ENCODE data around the gene SET.
A peak's percentile ranks its signal among the peaks of the same experiment; 100 is the strongest.

SET gene

DNA sequence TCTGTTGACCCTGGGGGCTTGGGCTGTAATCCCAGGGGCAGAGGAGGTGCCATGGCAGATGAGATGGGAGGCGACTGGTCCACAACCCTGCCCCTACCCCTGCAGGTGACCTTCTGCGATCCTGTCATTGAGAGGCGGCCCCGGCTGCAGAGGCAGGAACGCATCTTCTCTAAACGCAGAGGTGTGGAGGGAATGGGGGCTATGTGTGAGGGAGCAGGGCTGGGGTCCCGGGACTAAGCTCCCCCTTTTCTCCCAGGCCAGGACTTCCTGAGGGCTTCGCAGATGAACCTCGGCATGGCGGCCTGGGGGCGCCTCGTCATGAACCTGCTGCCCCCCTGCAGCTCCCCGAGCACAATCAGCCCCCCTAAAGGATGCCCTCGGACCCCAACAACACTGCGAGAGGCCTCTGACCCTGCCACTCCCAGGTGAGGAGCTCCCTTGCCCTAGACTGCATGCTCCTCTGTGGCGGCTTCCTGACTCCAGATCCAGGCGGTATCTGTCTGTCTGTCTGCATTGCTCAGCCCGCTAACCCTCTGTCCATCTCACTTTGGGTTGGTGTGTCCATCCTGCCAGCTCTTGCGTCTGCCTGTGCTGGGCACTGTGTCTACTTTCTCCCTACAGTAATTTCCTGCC is 25.0 kb downstream of the SET start:
- no peak for DNase-seq

DNA sequence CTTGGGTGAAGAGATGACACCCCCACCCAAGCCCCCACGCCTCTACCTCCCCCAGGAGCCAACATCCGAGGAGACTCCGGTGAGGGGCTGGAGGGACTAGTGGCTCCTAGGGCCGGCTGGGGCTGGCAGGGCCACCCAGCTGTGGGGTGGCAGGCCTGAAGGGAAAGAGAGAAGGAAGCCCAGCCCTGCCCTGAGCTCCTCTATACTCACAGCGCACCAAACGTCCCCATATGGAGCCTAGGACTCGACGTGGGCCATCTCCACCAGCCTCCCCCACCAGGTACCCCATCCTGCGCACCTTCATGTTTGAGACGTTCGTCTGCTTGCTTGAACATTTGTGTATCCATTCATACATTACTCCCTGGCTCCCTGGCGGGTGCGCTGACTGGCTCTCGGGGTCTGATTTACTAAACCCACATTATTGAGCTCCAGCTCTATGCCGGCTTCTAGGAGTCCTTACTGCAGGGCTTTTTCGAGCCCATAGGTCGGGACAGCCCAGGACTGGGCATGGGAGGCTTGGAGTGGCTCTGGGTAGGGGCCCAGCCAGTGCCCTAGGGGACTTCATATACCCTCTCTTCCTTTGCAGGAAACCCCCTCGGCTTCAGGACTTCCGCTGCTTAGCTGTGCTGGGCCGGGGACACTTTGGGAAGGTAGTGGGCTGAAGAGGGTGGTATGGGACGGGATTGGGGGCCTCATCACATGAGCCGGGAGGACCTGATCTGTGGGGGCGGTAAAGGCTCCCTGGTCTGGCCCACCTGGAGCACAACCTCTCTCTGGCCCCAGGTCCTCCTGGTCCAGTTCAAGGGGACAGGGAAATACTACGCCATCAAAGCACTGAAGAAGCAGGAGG is 25.8 kb downstream of the SET start:
- no peak for DNase-seq

DNA sequence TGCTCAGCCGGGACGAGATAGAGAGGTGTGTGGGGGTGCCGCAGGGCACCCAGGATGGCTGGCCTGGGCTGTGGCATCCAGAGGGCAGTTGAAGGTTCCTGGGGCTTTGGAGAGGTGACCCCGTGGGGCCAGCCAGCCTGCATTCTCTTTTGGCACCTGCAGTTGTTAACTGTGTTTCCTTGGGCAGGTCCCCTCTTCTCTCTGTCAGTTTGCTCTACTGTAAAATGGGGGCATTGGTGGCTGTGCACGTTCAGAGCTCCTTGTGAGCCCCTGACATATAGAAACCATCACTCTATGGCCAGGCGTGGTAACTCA is 26.4 kb downstream of the SET start:
- no peak for DNase-seq

DNA sequence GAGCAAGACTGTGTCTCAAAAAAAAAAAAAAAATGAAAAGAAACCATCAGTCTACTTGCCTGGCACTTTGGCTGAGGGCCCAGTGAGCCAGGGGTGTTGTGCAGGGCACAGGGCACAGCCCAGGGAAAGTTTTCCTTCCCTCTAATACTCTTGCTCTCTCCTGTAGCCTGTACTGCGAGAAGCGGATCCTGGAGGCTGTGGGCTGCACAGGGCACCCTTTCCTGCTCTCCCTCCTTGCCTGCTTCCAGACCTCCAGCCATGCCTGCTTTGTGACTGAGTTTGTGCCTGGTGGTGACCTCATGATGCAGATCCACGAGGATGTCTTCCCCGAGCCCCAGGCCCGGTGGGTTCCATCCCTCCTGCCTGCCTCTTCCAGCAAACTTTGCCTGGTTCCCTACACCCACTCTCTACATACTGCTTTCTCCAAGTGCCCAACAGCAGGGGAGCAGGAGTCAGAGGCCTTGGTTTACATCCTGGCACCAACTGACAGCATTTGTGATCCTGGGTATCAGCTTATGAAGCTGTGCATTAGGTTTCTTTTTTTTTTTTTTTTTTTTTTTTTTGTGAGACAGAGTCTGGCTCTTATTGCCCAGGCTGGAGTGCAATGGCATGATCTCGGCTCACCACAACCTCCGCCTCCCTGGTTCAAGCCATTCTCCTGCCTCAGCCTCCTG is 27.7 kb downstream of the SET start:
- no peak for DNase-seq

DNA sequence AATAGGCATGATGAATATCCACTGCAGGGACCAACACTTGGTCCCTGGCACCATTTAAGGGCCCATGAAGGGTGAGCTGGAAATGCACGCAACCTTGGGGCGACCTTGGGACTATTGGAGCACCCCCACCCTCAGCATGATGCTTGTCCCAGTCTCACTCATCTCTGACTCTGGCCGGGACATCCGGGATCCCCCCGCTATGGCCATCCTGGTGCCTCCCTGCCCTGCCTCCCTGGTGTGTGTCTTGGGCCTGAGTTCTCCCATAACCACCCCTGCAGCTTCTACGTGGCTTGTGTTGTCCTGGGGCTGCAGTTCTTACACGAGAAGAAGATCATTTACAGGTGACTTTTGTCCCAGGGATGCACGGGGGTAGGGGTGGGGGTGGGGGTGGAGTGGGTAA is 29.0 kb downstream of the SET start:
- no peak for DNase-seq

DNA sequence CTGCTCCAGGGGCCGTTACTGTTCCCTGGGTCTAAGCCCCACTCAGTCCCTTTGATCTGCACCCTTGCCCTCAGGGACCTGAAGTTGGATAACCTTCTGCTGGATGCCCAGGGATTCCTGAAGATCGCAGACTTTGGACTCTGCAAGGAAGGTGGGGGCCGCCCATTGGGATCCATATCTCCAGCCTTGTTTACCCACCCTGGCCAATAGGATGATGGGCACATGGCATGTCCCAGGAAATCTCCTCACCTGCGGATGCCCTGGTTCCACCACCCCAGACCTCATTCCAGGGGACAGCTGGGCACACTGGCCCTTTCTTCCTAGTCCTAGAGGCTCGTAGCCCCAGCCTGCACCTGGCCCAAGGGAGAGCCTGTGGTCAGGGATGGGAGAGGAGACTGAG is 29.5 kb downstream of the SET start:
- DNase-seq: no peak

DNA sequence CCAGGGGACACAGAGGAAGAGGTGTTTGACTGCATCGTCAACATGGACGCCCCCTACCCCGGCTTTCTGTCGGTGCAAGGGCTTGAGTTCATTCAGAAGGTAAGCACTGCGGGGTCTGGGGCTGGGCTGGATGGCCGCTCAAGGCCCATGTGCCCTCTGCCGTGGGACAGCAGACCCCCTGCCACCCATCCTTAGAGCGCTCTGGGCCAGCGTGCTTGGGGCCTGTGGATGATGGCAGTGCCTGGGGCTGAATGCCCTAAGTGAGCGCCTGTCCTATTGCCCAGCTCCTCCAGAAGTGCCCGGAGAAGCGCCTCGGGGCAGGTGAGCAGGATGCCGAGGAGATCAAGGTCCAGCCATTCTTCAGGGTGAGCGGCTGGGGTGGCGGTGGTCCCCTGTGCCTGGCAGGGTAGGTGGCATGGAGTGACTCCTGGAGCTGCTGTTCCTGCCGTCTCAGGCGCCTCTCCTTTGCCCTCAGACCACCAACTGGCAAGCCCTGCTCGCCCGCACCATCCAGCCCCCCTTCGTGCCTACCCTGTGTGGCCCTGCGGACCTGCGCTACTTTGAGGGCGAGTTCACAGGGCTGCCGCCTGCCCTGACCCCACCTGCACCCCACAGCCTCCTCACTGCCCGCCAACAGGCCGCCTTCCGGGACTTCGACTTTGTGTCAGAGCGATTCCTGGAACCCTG is 31.0 kb downstream of the SET start:
- DNase-seq: no peak

DNA sequence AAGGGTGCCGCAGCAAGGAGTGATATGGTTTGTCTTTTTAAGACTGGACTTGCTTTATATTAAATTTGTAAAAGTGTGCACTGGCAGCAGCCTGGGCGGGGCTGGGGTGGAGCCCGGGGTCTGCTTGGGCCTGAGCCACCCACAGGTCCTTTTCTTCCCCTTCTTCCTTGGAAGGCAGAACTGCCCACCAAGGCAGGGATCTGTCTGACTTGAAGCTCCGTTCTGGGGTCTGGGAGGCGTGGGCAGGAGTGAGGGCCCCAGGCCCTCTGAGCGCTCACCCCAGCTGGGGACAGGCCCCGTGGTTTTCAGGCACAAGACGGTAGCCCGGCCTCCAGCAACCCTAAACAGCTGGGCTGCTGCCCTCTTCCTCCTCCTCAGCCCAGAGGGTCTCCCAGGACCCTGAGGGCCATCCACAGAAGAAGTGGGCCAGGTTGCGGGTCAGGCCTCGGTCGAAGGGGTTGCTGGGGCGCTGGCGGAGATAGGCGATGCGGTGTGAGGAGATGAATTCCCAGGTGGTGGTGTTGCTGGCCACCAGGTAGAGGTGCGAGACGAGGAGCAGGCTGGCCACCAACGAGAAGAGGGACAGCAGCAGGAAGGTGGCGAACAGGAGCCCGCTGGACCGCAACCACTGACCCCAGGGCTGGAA is 31.9 kb downstream of the SET start:
- DNase-seq: no peak

DNA sequence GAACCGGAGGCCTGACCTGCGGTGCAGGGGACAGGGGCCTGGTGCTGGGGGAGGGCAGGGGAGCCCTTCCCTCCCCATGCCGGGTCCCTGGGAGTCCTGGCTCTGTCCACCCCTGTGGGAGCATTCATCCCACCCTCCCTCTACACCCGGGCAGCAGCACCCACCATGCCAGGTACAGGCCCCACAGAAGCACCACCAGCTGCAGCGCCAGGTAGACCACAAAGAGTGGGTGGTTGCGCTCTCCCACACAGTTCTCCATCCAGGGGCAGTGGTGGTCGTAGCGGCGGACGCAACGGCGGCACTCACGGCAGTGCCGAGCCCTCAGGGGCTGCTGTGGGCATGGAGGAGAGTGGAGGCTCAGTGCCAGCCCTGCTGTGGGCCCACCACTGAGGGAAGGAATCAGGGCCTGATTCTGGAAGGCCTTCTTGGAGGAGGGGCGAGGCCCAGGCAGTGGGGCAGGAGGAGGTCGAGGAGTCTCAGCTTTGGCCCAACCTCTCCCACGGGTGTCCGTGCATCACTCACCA is 32.5 kb downstream of the SET start:
- DNase-seq: no peak

DNA sequence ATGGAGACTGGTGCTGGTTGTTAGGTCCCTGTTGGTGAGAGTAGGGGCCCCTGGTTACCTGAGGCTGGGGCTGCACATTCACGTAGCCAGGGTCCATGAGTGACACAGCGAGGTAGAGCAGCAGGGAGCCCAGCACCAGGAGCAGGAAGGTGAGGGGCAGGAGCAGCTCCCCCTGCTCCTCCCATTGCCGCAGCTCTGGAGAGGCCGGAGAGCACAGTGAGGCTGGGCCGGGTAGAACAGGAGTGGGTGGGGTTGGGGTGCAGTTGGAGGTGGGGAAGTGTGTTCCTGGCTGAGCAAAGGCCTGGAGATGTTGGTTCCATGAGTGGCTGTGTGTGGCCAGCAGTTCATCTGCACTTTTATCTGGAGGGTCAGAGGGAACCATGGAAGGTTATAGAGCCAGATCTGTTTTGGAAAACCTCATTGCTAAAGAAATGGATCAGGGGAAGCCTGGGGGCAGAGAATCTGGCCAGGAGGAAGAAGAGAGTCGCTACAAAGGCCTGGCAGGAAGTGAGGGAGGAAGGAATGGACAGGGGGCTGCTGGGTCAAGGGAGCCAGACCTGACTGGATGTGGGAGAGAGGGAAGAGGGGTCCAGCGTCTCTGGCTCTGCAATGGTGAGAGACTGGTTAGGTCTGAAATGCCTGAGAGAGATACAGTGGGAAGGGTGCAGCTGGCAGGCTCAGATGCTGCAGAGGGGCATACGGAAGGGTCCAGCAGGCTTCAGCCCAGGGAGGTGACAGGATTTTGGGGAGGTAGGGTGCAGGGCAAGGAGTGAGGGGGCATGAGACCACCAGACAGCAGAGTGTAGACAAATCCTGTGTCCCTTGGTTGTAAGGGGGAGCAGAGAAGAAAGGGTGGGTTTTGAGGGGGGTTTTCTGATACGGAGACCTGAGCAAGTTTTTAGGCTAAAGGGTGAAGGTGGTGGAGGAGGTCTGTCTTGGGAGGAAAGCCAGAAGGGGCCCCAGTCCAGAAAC is 33.6 kb downstream of the SET start:
- no peak for DNase-seq

DNA sequence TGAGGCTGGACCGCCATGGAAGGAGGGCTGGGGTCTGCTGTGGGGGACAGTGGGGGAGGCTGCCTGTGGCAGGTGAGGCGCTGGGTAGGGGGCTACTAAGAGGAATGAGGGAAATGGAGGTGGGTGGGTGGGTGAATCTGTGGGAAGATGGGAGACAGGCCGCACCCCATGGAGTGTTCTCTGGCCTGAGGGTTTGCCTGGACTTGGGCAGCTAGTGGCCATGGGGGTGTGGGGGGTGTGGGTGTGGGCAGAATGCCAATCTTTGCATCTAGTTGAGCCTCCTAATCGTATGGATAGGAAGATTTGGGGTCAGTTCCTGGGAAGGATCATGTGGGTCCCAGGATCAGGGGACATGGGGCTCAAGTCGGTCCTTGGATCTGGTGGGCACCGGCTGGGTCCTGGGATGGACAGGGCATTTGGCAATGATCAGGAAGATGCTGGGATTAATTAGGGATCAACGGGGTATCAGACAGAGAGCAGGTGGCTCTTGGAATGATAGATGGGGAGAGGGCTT is 34.4 kb downstream of the SET start:
- DNase-seq: no peak

DNA sequence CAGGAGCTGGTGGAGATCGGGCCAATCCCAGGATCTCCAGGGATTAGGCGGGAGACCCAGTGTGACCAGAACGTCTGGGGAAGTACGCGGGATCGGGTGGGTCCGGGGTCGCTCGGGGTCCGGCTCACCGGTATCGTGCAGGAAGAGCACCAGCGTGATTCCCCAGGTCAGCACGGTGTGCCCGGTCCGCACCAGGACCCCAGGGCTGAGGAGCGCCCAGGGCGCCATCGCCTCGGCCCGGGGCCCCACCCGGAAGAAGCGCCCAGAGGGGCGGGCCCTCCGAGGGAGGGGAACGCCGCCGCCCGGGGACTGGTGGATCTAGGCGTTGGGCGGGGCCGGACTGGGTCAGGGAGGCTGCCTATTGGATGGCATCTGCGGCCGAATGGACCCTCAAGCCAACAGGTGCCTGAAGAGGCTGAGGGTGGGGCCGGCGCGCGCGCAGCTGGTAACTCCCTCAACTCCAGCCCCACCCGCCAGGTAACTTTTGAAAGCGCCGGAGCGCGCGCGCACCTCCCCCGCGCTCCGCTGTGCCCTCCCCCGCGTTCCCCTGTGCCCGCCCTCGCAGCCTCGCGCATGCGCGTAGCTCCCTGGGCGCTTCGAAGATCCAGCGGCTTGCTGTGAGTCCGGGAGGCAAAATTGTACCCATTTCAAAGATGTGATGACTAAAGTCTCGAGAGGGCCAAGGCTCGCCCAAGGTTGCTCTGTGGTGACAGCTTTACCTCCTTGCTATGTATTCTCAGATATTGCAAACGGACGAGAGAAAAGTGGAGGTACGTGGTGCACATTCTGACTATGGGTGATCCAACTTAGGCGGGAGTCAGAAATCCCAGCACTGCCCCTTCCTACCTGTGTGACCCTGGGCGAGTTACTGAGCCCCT is 35.1 kb downstream of the SET start, which contains the start of gene ZDHHC12:
TSS of gene ZDHHC12 (minus strand) at position 262 of the 878 bp plus-strand sequence. CDS start at position 228, 34 bp downstream.
- DNase-seq: peak; percentile 98

DNA sequence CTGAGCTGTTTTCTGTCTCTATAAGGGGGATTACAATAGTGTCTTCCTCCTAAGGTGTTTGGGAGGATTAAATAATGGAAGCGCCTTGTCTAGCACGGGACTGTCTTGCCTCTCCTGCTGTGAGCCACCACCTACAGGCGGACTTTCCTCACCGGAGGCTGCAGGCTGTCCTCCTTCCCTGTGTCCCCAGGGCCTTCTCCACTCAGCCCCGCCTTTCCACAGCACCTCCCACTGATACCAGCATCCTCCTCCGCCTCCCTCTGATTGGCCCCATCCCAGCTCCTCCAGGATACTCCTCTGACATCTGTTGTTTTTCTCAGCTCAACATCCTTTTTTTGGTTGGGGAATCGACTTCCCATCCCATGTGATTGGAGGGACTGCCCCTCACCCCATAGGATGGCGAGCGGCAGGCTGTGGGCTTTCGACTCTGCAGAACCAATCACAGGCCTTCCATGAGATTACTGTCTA is 35.8 kb downstream of the SET start:
- no peak for DNase-seq

DNA sequence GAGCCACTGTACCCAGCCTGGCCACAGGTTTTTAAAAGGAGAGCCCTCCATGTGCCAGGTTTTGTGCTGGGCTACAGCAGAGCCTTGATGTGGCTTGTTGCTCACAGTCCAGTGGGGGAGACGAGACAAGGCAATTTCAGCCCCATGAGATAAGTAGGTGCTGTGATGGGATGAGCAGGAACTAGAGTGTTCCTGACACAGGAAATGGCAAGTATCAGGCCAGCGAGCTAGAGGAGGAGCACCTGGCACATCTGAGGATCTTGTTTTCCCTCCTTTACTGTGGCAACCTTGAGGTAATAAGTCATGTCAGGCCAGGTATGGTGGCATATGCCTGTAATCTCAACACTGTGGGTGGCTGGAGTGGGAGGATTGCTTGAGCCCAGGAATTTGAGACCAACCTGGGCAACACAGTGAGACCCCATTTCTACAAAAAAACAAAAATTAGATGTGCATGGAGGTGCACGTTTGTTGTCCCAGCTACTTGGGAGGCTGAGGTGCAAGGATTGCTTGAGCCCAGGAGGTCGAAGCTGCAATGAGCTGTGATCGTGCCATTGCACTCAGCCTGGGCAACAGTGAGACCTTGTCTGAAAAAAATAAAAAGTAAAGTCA is 38.7 kb downstream of the SET start:
- no peak for DNase-seq

DNA sequence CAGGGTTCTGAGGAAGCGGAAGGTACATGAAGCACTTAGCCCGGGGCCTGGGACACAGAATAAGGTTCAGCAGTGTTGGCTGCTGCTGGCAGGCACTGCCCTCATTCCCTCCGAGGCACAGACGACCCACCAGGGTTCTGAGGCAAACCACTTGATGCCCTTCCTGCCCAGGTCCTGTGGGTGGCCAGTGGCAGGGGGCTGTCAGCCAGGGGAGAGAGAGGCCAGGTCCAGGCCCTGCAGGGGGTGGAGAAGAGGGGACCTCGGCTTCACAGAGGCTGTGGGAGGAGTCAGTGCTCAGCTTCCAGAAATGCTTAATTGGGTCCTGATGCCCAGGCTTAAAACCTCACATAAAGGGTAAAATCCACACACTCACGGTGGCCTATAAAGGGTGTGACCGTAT is 39.3 kb downstream of the SET start:
- no peak for DNase-seq

DNA sequence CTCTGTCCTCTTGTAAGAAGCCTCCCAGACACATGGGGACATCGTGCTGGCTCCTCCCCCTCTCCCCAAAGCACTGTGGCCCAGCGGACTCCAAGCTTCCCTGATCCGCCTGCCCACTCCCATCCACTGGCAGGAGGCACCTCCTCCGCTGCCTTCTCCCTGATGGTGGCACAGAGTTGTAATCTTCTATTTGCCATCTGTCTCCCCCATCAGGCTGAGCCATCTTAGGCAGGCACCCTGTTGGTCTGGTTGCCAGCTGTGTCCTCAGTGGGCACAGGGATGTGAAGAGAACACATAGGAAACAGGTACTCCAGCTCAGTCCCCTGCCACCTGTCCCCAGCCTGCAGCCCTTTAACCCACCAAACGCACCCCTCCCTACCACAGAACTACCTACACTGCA is 40.3 kb downstream of the SET start:
- DNase-seq: no peak

DNA sequence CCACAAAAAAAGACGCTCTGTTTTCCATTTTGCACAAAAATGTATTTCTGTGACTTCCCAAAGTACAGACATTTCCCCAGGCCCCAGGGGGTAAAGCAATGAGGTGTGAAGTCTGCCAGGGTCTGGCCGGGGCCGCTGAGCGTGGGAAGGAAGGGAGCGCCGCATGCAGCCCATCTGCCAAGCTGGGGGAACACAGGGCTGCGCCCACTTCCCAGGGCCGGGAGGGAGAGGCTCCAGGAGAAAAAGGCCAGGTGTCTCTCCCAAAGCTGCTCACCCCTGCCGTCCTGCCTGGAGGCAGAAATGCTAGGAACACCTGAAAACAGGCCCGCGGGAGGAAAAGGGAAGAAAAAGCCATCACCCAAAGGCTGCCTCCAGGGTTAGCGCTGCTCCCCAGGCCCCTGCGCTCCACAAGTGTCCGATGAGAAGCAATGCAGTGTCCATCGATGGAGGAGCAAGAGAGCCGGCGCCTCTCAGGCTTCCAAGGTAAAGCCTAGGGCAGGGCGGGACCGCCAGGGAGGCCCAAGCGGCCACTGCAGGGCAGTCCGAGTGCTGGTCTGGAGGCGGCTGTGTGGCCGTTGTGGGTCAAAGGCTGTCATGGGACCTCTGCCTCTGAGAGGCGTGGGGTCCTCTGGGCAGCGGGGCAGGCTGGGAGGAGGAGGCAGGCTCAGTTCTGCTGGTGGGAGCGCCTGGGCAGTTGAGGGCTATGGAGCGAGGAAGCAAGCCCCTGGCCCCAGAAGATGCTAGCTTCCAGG is 40.9 kb downstream of the SET start:
- DNase-seq: no peak

DNA sequence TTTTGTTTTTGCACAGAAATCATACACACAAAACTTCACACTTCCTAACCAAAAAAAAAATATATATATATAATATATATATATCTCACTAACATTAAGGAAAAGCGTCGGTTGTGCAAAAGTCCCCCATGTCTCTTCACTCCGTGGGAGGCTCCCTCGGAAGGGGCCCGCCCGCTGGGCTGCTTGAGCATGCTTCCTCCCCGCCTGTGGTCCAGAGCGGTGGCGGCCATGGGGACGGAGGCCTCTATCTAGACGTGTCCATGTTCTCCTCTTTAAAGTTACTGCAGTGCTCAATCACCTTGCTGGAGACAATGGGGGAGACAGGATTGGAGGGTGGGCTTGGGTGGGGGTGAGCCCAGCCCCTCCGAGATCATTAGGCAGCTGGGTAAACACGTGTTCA is 42.1 kb downstream of the SET start:
- no peak for DNase-seq

DNA sequence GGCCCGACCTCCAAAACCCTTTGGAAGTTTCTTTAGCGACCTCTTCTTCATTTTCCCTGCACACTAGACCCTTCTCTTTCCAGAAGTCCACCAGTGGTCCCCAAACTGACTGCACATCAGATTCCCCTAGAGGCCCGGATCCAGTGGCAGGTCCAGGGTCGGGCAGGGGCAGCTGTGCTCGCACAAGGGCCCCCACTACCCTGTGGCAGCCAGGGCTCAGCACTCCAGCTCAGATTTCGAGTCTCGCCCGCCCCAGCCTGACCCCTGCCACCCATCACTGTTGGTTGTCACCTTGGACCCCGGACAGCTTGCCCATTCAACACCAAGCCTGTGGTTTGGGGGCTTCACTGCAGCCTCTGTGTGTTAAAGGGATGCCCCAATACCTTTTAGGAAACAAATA is 42.7 kb downstream of the SET start:
- no peak for DNase-seq

All from activated CD4-positive, alpha-beta T cell treated with anti-CD3 and anti-CD28 coated beads for 1 hour (primary cell).